GM18505 (cell line): ENCODE results near the gene PHACTR1.
"Not testable (repeated sequence)": the region's sequence is repeated elsewhere in the genome, so short reads cannot be mapped to it uniquely, and the experiment has no call there.

Source experiments
- ATAC-seq: cut with Tn5 transposase; IDR thresholded peaks from one replicate; pipeline ENCODE4 v1.9.1; 2021; ENCODE audit not compliant: unreplicated experiment
- POLR2A ChIP-seq: IDR thresholded peaks from 4 replicates; pipeline ENCODE4 v1.6.1; 2011; ENCODE audit warnings: borderline replicate concordance; ENCODE audit not compliant: insufficient read depth, insufficient read length; ENCODE audit errors: extremely low read depth

The PHACTR1 gene

GRCh38 chr6:13113376-13113775, 396.8 kb downstream of the PHACTR1 start:
- no peak for ATAC-seq
- no peak for TF ChIP-seq POLR2A

- ATAC-seq, result no peak
- TF ChIP-seq POLR2A, result no peak
Measured at GRCh38 chr6:13113981-13114593, 397.5 kb downstream of the PHACTR1 start.

DNA sequence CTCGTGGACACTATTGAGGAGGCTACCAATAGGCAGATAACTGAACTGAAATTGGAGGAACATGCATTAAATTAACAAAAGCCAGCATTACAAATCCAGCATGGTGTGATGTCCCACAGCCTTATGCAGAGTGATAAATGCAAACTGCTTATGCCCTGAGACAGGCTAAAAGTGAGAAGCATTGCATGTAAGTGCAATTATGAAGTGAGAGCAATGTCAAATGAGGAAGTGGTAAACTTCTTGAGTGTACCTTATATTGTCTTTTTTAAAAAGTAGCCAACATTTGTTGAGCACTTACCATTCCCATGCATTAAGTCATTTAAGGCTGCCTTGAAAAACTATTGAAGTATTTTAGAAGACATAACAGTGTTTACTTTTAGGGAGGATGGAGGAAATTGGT, 399.6 kb downstream of the PHACTR1 start:
- no peak for ATAC-seq

GRCh38 chr6:13117570-13117969, 401.0 kb downstream of the PHACTR1 start:
- no peak for ATAC-seq
- TF ChIP-seq POLR2A, result no peak

More for the DNA sequence above, 399.6 kb downstream of the PHACTR1 start:
- TF ChIP-seq POLR2A, result no peak

GRCh38 chr6:13119549-13119948, 403.0 kb downstream of the PHACTR1 start:
- TF ChIP-seq POLR2A, result no peak
- no peak for ATAC-seq

DNA sequence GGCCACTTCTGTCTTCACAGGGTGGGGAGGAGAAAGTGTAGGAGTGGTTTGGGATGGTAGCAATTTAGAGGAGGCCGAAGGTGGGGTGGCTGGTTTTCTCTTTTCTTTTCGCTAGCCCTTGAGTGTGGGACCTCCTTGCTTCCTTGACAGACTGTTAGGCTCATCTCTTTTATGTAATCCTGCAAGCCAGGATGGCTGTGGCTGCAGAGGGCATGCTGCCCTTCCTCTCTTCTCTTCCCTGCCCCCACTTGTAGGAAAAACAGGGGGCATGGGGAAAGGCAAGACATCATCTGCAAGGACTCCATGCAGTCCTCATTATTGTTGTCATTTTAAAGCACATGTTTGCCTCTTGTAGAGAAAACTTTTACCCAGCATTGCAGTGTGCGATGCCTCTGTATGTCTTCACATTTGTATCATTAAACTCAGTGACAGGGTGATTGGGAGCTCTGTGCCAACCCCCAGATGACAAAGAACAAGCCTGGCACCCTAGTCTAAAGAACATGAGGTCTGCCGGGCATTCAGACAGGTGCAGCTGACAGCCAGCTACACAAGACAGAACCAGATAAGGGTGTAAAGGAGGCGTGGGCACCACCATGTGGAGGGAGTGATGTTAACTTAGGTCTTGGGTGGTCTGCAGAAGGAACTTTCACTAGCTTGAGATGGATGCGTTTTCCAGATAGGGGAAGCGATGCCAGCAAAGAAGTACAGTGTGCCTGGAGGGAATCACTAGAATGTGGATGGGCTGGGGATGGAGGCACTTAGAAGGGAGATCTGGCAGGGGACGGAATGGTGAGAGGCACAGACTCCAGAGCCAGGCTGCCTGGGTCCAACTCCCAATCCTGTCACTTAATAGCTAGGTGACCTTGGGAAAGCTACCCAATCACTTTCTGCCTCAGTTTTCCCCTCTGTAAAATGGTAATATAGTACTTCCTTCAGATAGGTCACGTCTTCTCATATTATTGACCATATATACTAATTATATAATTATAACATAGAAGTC, 404.2 kb downstream of the PHACTR1 start:
- TF ChIP-seq POLR2A, result no peak
- no peak for ATAC-seq

DNA sequence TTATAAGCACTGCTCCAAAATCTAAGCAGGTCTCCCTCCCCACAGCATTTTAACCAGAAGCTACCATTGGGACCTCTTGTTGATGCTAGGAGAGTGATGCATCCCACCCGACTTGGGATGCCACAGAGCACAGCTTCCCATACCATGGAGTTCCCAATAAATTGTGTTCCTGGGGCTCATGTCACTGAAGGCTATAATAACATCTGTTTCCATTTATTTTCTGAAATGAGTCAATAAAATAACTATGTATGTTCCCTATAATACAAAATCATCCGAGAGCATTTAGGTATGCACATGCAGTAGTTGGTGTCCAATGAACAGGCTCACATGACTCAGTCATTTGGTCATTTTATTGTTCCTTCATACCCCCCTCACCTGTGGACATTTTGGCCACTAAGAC, 407.6 kb downstream of the PHACTR1 start:
- ATAC-seq, result no peak

GRCh38 chr6:13125841-13126240, 409.3 kb downstream of the PHACTR1 start:
- TF ChIP-seq POLR2A, result no peak
- no peak for ATAC-seq

More for the DNA sequence above, 407.6 kb downstream of the PHACTR1 start:
- TF ChIP-seq POLR2A, result no peak

- no peak for TF ChIP-seq POLR2A
- ATAC-seq, result no peak
Measured at GRCh38 chr6:13131935-13132661, 415.5 kb downstream of the PHACTR1 start.

- ATAC-seq, result not testable (repeated sequence)
Measured at GRCh38 chr6:13133894-13134293, 417.3 kb downstream of the PHACTR1 start.

DNA sequence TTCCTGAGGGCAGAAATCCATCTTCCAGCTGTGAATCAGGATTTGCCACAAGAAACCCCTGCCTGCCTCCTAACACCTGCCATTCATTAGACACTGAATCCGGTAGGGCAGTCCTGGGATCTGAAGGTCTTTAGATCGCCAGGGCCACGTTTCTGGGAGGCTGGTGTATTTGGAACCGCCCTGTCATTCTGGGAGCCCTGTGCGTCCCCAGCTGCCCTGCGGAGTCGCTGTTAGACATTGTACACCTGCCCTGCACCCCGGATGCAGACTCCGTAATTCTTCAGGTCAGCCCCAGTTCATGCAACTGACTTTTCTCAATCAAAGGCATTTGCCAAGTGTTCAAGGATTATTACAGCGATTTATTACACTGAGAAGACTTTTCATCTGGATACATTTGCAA, 418.6 kb downstream of the PHACTR1 start:
- TF ChIP-seq POLR2A, result no peak
- ATAC-seq, result no peak

DNA sequence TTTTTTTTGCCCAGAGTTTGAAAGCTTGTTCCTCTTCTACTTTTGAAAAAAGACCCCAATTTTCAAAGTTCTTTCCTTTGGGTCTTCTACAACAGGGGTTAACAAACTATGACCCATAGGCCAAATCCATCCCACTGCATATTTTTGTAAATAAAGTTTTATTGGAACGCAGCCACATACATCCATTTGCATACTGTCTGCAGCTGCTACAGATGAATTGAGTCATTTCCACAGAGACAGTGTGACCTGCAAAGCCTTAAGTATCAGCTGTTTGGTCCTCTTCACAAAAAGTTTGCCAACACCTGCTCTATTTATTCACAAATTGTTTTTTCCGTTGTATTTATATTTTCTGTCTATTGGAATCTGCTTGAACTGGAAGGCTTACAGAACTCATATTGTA, 422.6 kb downstream of the PHACTR1 start:
- ATAC-seq, result no peak
- no peak for TF ChIP-seq POLR2A

- no peak for TF ChIP-seq POLR2A
- ATAC-seq, result no peak
Measured at GRCh38 chr6:13140980-13141379, 424.4 kb downstream of the PHACTR1 start.

GRCh38 chr6:13141387-13141786, 424.8 kb downstream of the PHACTR1 start:
- TF ChIP-seq POLR2A, result no peak
- ATAC-seq, result no peak

DNA sequence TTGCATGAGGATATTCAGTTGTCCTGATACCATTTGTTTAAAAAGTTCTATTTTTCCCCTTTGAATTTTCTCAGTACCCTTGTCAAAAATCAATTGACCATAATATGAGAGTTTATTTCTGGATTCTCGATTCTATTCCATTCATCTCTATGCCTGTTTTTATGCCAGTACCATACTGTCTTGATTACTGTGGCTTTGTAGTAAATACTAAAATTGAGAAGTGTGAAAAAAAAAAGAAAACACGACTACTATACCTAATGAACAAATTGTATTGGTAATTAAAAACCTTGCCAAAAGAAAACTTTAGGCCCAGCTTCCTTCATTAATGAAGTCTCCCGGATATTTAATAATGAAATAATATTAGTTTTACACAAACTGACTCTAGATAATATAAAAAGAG, 426.0 kb downstream of the PHACTR1 start:
- ATAC-seq, result no peak
- TF ChIP-seq POLR2A, result no peak
